GM19240 (cell line): ENCODE measurements around the gene MBD5.

Experiments used
- DNase-seq: peaks from one replicate; pipeline ENCODE4 v3.0.0; 2011; ENCODE audit warnings: low spot score; ENCODE audit not compliant: insufficient read length

MBD5 gene

GRCh38 chr2:148022882-148023281, 2.0 kb downstream of the MBD5 start:
- DNase-seq, result no peak

DNA sequence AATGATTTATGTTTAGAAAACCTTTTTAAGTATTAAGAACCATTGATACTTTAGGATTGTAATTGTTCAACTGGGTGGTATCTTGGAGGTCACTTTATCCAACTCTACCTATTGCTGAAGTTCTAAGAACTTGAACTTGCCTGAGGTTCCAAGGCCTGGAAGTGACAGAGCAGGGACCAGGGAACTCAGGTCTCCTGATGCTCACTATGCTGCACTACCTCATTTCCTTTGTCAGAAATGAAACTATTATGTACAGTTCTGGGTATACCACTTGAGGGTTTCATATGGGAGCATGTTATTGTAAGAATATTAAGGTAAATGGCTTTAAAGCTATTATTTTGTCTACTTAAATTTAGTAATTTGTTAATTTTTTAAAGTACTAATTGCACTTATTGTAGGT, 3.0 kb downstream of the MBD5 start:
- DNase-seq, result no peak

- no peak for DNase-seq
These were observed 5.7 kb downstream of the MBD5 start for GRCh38 chr2:148026573-148026972.

- no peak for DNase-seq
These were observed 6.9 kb downstream of the MBD5 start for GRCh38 chr2:148027822-148028221.

GRCh38 chr2:148028781-148029180, 7.9 kb downstream of the MBD5 start:
- no peak for DNase-seq

DNA sequence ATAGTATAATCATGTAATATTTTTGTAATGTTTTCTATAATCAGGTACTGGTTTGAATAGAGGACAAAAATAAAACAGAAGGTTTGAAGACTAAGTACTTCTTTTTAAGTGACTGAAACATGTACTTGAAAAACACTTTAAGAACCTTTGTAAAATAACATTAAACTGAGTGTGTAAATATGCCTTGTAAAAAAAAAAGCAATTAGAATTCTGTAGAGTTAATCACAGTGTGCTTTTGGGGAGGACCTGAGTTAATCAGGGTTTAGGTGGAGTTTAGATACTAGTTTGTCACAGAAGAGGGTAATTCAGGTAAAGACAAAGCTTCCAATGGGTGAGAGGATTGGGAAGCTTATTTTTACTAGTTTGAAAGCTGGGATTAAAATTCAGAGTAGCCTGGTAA, 10.3 kb downstream of the MBD5 start:
- DNase-seq, result no peak

- DNase-seq, result no peak
These were observed 11.3 kb downstream of the MBD5 start for GRCh38 chr2:148032215-148032614.

DNA sequence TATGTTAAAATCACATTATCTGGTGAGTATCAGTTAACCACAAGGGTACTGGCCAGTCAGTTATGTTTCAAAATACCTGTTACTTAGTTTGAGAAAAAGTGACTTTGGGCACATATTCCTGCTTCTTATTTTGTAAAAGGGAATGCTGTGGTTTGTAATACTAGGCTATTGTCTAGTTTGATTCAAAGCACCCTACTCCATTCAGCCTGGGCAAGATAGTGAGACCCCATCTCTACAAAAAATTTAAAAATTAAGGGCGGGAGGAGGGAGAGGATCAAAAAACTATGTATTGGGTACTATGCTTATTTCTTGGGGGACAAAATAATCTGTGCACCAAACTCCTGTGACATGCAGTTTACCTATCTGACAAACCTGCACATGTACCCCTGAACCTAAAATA, 18.9 kb downstream of the MBD5 start:
- DNase-seq, result no peak

DNA sequence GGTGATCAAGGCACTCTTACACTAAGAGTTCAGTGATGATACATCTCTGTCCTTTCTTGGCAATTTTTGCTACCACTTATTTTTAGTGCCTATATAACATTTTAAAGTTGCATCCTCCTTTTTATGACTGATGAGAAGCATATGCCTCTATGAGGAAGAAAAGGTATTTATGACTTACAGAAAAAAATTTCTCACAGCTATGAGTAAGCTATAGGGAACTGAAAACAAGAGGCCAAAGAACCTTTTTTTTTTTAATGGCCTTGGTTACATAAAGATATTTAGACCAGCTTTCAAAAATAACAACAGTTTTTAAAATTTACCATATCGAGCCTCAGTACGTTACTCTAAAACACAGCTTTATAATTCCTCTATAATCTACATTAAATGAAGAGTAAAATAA, 21.3 kb downstream of the MBD5 start:
- no peak for DNase-seq

DNA sequence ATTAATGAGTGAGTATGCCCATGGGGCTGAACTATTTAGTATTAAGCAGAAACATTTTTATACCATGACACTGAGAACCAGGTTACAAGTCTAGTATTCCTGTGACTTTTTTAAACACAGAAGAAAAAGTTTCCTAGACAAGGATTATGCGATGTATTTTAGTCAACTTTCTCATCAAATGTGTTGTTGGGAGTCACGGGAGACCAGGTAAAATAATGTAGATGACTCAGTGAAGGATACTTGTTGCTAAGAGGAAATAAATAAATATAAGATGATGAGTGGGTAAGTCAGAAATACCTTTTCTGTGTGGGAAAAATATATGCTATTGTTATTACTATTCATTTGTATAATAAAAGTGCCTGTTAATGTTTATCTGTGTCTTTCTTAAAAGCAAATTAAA, 23.4 kb downstream of the MBD5 start:
- no peak for DNase-seq

DNA sequence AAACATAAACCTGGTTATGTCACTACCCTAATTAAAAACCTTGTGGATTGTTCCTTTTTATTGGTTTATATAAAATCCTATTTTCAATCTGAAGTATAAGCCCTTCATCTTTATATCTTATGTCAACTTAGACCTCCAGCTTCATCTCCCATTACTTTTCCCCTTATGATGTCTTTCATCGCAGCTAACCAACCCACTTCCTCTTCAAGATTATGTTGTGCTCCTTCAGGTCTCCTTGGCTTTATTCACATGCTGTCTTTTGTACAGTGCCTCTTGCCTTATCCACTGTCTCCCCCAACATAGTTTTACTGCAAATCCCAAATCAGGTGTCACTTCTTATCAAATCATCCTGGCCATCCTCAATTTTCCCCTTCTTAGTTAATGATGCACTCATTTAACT, 25.9 kb downstream of the MBD5 start:
- DNase-seq, result no peak

- no peak for DNase-seq
These were observed 27.8 kb downstream of the MBD5 start for GRCh38 chr2:148048475-148049221.

DNA sequence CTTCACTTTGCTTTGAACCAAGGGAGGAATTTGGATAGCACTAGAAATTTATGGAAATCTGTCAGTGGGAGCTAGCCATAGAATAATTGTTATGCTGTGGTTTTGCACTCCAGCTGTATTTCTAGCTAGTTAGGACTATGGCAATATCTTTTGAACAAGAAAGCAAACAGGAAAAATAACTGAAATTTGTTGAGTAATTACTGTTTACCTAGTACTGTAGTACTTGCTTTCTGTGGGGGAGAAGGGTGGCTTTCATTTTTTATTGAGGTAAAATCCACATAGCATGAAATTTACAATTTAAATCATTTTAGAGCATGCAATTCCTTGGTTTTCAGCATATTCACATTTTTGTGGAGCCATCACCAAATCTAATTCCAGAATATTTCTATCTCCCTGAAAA, 28.4 kb downstream of the MBD5 start:
- DNase-seq, result no peak

- DNase-seq, result no peak
These were observed 31.8 kb downstream of the MBD5 start for GRCh38 chr2:148052687-148053086.

- no peak for DNase-seq
These were observed 37.8 kb downstream of the MBD5 start for GRCh38 chr2:148058641-148059040.

DNA sequence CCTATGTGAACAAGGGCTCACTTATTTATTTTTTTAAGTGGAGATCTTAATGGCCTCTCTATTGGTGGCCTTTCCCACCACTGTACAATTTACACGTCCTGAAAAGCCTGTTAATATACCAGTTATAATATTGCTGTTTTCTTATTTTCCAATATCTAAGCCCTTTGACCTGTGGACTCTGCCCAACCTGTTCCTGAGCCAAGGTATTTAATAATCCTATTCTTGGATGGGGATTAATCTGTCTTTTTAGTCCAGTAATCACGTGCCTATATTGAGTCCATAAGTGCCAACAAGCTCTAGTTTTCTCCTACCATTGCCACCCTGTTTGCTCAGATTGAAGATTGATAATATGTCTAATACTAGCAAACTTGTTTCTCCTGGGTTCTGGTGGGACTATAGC, 42.7 kb downstream of the MBD5 start:
- DNase-seq, result no peak

GRCh38 chr2:148065936-148066335, 45.0 kb downstream of the MBD5 start:
- DNase-seq, result no peak

DNA sequence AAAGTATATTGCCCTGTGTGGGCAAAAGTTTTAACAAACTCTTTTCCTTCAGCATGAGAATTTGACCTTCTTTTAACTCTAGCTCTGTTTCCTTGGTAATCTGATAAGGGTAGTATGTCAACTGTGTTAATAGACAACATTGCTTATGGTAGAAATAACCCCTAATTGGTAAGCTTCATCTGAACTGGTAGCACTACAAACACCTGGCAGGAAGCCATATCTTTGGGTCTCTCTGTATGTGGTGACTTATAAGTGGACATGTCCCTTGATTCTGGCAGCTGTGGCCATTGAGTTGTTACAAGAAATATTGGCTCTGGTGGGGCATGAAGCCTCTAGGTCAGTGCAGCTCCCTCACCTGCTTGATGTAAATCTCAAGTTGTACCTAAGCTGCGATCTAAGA, 46.9 kb downstream of the MBD5 start:
- no peak for DNase-seq

GRCh38 chr2:148071351-148071750, 50.5 kb downstream of the MBD5 start:
- no peak for DNase-seq

DNA sequence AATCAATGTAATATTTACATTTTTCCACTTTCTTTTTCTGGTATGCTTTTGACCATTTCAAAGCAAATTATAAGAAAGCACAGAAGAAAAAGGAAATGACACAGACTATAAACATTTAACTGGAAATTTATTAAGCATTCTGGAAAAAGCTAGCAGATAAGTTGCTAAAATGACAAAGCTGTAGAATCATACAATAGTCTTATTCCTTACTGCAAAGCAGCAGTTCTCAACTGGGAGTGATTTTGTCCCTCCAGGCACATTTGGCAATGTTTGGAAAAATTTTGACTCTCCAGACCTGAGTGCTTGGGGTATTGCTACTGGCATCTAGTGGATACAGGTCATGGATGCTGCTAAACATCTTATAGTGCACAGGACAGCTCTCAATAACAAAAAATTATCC, 75.1 kb downstream of the MBD5 start:
- no peak for DNase-seq

- DNase-seq, result no peak
These were observed 81.8 kb downstream of the MBD5 start for GRCh38 chr2:148102641-148103040.

- DNase-seq, result no peak
These were observed 83.1 kb downstream of the MBD5 start for GRCh38 chr2:148103946-148104345.

GRCh38 chr2:148106331-148106730, 85.4 kb downstream of the MBD5 start:
- no peak for DNase-seq

DNA sequence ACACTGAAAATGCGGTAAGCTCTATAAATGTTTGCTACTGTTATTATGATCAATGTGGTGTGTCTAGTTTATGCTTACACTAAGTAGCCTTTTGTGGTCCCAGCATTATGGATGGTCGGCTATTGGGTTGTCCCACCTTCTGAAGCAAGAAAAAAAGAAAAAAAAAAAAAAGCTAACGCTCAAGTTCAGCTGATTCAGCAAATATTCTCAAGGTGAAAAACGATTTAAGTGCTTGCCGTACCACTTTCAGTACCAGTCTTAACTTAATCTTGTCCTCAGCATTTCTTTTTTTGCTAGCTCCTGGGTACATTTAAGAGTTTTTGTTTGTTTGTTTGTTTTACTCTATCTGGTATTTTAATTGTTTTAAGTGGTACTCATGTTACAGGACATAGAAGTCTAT, 87.5 kb downstream of the MBD5 start:
- no peak for DNase-seq
